ENCODE data around the gene MARCHF10. TPM values are rescaled to one million over a fixed set of nuclear protein-coding genes. Genes with fewer than 3 reads are reported as not detected.

The MARCHF10 gene
- total RNA-seq, 4 donors from 2014 or later = 0.28 TPM; not detected in 3

DNA sequence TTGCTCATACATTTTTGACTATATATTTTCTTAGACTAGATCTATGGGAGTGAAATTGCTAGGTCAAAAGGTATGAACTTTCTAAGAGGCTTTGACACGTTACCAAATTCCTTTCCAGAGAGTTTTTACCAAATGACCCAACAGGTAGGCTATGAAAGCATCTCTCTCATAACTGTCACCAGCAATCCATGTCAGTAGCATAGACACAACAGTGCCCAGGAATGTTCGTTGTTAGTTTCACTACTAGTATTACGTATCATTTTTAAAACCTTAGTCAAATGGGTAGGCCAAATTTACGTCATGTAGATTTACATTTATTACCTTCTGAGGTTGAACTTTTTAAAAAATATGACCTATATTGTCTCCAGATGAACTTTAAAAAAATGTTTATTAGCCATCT, 66.8 kb downstream of the MARCHF10 start:
- ATAC-seq (ENCODE audit: low FRiP score) (no peak), DNase-seq (ENCODE audit: low spot score) (no peak)
- TF ChIP-seq, protein P1, sequence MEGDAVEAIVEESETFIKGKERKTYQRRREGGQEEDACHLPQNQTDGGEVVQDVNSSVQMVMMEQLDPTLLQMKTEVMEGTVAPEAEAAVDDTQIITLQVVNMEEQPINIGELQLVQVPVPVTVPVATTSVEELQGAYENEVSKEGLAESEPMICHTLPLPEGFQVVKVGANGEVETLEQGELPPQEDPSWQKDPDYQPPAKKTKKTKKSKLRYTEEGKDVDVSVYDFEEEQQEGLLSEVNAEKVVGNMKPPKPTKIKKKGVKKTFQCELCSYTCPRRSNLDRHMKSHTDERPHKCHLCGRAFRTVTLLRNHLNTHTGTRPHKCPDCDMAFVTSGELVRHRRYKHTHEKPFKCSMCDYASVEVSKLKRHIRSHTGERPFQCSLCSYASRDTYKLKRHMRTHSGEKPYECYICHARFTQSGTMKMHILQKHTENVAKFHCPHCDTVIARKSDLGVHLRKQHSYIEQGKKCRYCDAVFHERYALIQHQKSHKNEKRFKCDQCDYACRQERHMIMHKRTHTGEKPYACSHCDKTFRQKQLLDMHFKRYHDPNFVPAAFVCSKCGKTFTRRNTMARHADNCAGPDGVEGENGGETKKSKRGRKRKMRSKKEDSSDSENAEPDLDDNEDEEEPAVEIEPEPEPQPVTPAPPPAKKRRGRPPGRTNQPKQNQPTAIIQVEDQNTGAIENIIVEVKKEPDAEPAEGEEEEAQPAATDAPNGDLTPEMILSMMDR (IDR thresholded peaks at IDR 0.05) = no peak

DNA sequence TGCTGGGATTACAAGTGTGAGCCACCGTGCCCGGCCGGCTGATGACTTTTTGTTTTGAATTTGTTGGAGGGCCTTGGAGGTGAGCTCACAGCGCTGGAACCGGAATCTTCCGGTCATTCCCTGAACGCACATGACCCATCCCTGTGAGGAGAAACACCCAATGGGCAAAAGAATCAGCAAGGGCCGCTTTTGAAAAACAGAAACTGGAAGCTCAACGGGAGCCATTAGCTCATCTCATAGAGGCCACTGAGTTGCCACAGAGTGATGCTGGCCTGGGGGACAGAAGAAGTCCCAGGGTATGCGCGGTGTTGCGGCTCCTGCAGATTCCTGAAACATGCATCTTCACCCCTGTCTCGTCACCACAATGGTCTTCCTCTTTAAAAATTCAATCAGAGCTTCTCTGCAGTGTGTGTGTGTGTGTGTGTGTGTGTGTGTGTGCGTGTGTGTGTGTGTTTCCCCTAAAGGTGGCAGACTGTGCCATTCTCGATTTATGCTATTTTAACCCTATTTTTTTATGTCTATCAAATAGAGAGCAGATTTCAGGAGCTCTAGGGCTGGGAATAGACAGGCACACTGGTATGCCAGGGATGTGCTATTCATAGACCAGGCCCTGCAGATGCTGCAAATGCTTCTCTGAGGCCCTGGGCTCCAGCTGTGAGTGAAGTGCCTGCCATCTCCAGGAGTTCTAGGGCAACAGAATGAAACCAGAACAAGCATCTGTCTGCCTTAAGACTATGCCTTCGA, 68.3 kb downstream of the MARCHF10 start:
- TF ChIP-seq, protein P1 (IDR thresholded peaks at IDR 0.05) = no peak
- ATAC-seq (ENCODE audit: low FRiP score) (no peak), DNase-seq (ENCODE audit: low spot score) (no peak)

DNA sequence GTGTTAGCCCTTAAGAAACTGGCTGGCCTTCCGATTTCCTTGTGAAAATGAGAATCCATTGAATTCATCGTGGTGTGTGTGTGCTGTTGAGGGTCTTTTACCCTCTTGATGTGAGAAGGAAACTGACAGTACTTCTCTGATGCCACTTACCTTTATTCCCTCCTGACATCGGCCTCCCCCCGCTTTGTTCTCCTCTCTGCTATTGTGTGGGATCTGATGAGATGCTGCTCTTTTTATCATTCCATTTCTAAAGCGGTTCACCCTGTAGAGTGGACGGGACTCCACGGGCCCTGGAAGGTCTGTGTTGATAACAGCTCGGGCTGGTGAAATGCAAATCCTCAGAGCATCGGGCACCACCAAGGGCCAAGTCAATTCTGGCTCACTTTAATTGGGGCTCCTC, 69.8 kb downstream of the MARCHF10 start:
- TF ChIP-seq, protein P1 (IDR thresholded peaks at IDR 0.05) = no peak
- DNase-seq (ENCODE audit: low spot score) (no peak), ATAC-seq (ENCODE audit: low FRiP score) (no peak)

DNA sequence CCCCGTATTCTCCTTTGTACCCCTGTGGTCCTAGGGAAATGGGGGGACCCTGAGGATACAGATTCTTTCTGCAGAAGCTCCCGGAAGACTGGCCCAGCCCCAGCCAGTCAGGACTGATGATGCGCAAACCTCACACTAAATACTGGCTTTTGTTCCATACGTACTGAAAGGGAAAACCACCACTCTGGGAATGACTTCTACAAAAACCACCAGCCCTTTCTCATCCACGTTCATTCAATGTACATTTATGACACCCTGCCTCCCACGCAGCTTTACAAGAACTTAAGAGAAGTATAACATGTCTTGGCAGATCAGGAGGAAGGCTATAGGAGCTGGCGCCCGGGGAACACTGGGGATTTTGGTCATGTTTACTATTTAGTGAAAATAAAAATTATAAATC, 70.6 kb downstream of the MARCHF10 start:
- no peak for ATAC-seq (ENCODE audit: low FRiP score)
- DNase-seq (ENCODE audit: low spot score) = no peak
- TF ChIP-seq, protein P1 (IDR thresholded peaks at IDR 0.05) = no peak

DNA sequence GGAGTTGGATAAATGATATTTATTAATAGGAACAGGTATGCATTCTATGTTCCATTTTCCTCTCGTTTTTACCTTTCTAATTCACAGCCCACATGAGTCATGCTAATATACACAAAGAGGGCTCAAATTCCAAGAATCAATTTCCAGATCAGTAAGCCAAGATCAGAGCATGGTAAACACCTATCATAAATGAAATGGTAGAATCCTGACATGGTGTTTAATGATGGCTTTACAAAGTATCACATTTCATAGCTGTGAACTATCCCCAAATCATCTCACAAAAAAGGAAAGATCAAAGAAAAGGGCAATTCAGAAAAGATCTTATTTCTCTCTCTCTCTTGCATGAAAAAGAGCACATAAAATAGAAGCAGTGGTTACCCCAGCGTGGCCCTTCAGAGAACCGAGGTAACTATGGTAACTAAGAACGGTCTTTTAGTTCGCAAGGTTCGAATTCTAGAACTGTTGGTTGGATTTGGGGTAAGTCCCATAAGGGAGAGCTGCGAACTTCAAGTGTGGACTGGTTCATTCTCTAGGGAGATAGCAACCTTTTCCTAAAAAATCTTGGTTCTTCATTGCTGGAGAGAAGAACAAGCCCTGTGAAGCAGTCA, 73.0 kb downstream of the MARCHF10 start:
- ATAC-seq (ENCODE audit: low FRiP score) (no peak), DNase-seq (ENCODE audit: low spot score) (no peak)
- TF ChIP-seq, protein P1 (IDR thresholded peaks at IDR 0.05) = no peak

DNA sequence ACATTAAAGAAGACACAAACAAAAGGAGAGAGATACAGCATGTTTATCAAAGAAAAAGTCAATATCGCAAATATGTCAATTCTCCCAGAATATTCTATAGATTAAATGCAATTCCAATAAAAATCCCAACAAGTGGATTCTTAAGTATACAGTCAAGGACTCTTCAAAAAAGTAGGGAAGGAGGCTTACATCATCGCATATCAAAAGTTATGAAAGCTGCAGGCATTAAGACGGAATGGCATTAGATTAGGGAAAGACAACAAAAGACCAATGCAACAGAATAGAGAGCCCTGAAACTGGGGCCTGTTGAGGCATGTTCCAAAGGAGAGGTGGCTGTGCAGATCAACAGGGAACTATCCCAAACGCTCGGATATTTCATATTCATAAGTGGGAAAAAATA, 76.0 kb downstream of the MARCHF10 start:
- DNase-seq (ENCODE audit: low spot score) (no peak), ATAC-seq (ENCODE audit: low FRiP score) (no peak)
- TF ChIP-seq, protein P1 (IDR thresholded peaks at IDR 0.05) = no peak

Data from omental fat pad (tissue), 4 donors.